K562 (cell line): Measurements from ENCODE around the gene WNT2.

ENCODE experiments used
- CEBPZ ChIP-seq: fragments of 150-350 bp; IDR thresholded peaks from 2 replicates; pipeline ENCODE4 v1.6.1; 2014; ENCODE audit warnings: low read depth, mild to moderate bottlenecking, low read length, borderline replicate concordance
- CTCF ChIP-seq, 3 experiments: IDR thresholded peaks in 2 of 3; conservative IDR thresholded peaks in 1 of 3; 2 replicates each; pipeline ENCODE4 v1.5.1; 2011 to 2012; ENCODE audit warnings: low read length in 3 of 3, mild to moderate bottlenecking in 3 of 3, control low read depth in 2 of 3, improper control_type of control experiment in 1 of 3, inconsistent platforms in 1 of 3, low read depth in 1 of 3, mixed read lengths in 1 of 3, moderate library complexity in 1 of 3; ENCODE audit not compliant: insufficient read depth in 2 of 3
- HMGXB4 ChIP-seq: sonication (generic); formaldehyde crosslinking; IDR thresholded peaks from 2 replicates; pipeline ENCODE4 v1.8.1; 2023; ENCODE audit warnings: mild to moderate bottlenecking, missing genetic modification reagents
- MXI1 ChIP-seq: IDR thresholded peaks from 2 replicates; pipeline ENCODE4 v1.6.1; 2011; ENCODE audit warnings: low read depth, mild to moderate bottlenecking, improper control_type of control experiment, low read length
- MYC ChIP-seq, 2 experiments: fragments of 250-450 bp in 1 of 2; sonication (Bioruptor Pico) in 1 of 2; IDR thresholded peaks; 2 replicates each; pipeline versions ENCODE4 v1.5.1 to v1.6.1; 2012 to 2021; ENCODE audit warnings: low read depth in 2 of 2, borderline replicate concordance in 1 of 2, improper control_type of control experiment in 1 of 2, low read length in 1 of 2, mild to moderate bottlenecking in 1 of 2, moderate library complexity in 1 of 2
- PML ChIP-seq: IDR thresholded peaks from 2 replicates; pipeline ENCODE4 v1.6.1; 2012; ENCODE audit warnings: low read length, inconsistent platforms
- YBX1 ChIP-seq: fragments of 450-650 bp; IDR thresholded peaks from 2 replicates; pipeline ENCODE4 v1.7.1; 2016; ENCODE audit warnings: mild to moderate bottlenecking
- ZFP36 ChIP-seq: fragments of 150-350 bp; IDR thresholded peaks from 2 replicates; pipeline ENCODE4 v1.6.1; 2018; ENCODE audit warnings: low read length, low read depth; ENCODE audit not compliant: partially characterized antibody
- ZNF408 ChIP-seq: fragments of 250-450 bp; sonication (Bioruptor Pico); IDR thresholded peaks from 2 replicates; pipeline ENCODE4 v1.4.0; 2020; ENCODE audit warnings: low read depth, mild to moderate bottlenecking, moderate library complexity
- TF ChIP-seq, protein P1 (sequence below): sonication (generic); formaldehyde crosslinking; IDR thresholded peaks from 2 replicates; pipeline ENCODE4 v1.8.0; 2022; ENCODE audit warnings: mild to moderate bottlenecking, missing genetic modification reagents, borderline replicate concordance

DNA sequence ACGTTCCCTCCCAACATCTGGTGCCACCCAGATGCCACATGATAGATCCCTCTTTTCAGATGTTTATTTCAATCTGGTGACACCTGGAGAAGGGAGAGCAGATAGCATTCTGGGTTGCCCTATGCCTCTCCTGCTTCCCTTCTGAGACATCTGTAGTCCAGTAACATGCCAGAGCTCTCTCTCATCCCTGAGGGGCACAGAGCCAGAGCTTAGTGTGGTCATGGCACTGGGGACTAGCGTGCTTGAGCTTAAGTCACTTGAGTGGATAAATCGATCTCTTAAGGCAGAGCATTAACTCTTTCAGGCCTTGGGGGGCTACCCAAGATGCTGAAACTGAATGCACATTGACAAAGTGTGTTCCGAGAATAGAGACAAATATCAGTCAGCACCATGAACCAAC lies 47.9 kb downstream of the WNT2 start:
- TF ChIP-seq CEBPZ: no peak
- TF ChIP-seq CTCF (IDR thresholded peaks at IDR 0.05 in 2 of 3, conservative IDR thresholded peaks at IDR 0.05 in 1 of 3; ENCODE audit: insufficient read depth in 2 of 3, low read depth in 1 of 3, low read length in 3 of 3): no peak
- TF ChIP-seq ZNF408: no peak
- TF ChIP-seq MXI1: no peak
- TF ChIP-seq, protein P1, sequence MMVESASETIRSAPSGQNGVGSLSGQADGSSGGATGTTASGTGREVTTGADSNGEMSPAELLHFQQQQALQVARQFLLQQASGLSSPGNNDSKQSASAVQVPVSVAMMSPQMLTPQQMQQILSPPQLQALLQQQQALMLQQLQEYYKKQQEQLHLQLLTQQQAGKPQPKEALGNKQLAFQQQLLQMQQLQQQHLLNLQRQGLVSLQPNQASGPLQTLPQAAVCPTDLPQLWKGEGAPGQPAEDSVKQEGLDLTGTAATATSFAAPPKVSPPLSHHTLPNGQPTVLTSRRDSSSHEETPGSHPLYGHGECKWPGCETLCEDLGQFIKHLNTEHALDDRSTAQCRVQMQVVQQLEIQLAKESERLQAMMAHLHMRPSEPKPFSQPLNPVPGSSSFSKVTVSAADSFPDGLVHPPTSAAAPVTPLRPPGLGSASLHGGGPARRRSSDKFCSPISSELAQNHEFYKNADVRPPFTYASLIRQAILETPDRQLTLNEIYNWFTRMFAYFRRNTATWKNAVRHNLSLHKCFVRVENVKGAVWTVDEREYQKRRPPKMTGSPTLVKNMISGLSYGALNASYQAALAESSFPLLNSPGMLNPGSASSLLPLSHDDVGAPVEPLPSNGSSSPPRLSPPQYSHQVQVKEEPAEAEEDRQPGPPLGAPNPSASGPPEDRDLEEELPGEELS: no peak
- TF ChIP-seq PML: no peak
- TF ChIP-seq HMGXB4: no peak
- TF ChIP-seq YBX1: no peak
- TF ChIP-seq ZFP36: no peak
- TF ChIP-seq MYC (IDR thresholded peaks at IDR 0.05; ENCODE audit: low read depth, low read length): no peak
- TF ChIP-seq MYC (CRISPR knock-in tag; IDR thresholded peaks at IDR 0.05; ENCODE audit: borderline replicate concordance, low read depth): no peak
